ENCODE measurements around the gene PPM1L. TPM values are rescaled to one million over a fixed set of nuclear protein-coding genes. Genes with fewer than 3 reads are reported as not detected.

PPM1L gene
- total and polyA plus RNA-seq, 7 donors, result 6.2 to 76.1 (median 66.0) TPM

DNA sequence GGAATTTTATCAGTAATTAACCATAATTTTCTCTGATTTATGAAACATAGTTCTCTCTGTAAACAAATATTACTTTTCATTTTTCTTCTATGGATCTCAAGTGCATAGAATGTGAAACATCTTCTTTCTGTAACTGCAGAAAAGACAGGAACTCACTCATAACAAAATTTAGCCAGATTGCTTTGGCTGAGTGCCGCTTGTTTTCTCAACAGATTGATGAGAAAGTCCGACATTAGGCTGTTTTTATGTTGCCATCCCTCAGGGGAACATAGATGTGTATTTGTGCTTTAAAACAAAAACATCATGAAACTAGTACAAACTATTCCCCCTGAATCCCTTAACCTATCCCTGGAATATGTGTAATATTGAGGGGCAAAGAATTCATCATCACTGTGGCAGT is 194.9 kb downstream of the PPM1L start:
- no peak for DNase-seq
- H3K27me3 ChIP-seq (ENCODE audit: insufficient read depth in 3 of 3, low read length in 2 of 3), result no peaks in the 10 kb centered on the region
- TF ChIP-seq, protein P1, sequence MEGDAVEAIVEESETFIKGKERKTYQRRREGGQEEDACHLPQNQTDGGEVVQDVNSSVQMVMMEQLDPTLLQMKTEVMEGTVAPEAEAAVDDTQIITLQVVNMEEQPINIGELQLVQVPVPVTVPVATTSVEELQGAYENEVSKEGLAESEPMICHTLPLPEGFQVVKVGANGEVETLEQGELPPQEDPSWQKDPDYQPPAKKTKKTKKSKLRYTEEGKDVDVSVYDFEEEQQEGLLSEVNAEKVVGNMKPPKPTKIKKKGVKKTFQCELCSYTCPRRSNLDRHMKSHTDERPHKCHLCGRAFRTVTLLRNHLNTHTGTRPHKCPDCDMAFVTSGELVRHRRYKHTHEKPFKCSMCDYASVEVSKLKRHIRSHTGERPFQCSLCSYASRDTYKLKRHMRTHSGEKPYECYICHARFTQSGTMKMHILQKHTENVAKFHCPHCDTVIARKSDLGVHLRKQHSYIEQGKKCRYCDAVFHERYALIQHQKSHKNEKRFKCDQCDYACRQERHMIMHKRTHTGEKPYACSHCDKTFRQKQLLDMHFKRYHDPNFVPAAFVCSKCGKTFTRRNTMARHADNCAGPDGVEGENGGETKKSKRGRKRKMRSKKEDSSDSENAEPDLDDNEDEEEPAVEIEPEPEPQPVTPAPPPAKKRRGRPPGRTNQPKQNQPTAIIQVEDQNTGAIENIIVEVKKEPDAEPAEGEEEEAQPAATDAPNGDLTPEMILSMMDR (IDR thresholded peaks at IDR 0.05), result no peak
- intact Hi-C loops (cut with DNase I), result loop anchor here in 1 of 2 donors (10.0 kb wide), 1 partner anchor 274 kb away; the partner anchor contains the start of gene NMD3
- no peak for ATAC-seq
- H3K27ac ChIP-seq, result no peak overlapping the region
- 49 to 82% (median 62%) methylated on average over 2 of the region's 2 CpGs for WGBS, 3 donors
- no peaks in the 10 kb centered on the region for H3K9me3 ChIP-seq
- H3K36me3 ChIP-seq (ENCODE audit: insufficient read depth in 1 of 2, low read depth in 1 of 2), result no peaks in the 10 kb centered on the region
- no peak overlapping the region for H3K4me3 ChIP-seq
- H3K4me1 ChIP-seq, result peaks cover 23% of the 10 kb centered on the region

DNA sequence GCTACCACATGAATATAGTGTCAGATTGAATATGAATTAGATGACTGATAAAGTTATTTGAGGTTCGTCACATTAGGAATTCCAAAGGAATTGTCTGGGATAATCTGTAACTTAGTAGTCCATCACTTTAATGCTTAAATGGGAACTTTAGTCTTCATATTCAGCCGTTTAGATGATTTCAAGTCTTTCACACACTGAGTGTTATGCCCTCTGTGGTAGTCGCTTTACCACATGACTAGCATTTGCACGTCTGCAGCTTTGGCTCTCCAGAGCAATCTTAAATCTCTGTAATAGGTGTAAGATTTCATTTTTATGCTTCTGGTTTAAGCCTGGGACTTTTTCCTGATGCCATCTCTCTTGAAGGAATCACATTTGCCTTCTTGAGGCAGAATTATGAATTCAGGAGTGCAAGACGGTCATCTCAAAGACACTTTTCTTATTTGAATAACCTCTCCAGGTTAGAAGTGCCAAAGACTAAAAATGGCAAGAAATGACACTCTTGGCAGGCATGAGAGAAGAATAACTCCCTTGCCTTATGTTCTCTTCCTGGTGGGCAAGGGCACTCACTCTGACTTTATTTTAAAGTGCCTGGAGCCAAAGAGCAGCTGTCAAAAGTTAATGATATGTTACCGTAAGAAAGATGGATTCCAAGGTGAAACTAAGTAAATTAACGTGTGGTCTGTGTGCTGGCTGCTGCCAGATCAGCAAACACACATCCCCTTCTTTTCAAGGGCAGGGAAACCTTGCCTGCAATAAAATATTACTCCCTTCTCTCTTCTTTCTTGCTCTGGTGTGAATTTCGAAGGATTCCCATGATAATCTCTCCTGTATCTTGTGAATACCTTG is 195.8 kb downstream of the PPM1L start:
- no peak overlapping the region for H3K4me3 ChIP-seq

DNA sequence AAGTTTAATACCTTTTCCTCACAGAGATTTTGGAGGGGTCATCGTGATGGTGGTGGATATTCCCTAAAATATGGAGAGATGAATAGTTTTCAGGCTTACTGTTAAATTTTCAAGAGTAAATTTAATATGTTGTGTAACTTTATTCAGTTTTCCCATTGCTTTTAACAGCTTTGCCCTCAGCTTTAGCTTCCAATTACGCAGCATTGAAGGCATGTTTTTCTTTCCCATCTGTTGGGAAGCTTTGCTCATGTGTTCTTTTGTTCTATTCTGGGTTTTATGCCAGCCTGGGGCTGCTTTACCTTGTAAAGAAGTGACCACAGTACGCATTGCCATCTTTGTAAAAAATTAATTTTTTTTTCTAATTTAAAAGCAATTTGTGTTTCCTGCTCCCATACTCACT is 197.7 kb downstream of the PPM1L start:
- TF ChIP-seq, protein P1 (IDR thresholded peaks at IDR 0.05), result no peak
- intact Hi-C loops (cut with DNase I), result loop anchor here in 1 of 2 donors (10.0 kb wide), 1 partner anchor 271 kb away; the partner anchor contains the start of gene NMD3
- ATAC-seq, result no peak

More for the DNA sequence above, 195.8 kb downstream of the PPM1L start:
- Histone ChIP-seq H3K27ac (no peak overlapping the region), H3K4me1 (peaks cover 23% of the 10 kb centered on the region), H3K27me3 (ENCODE audit: insufficient read depth in 3 of 3, low read length in 2 of 3) (no peaks in the 10 kb centered on the region), H3K36me3 (ENCODE audit: insufficient read depth in 1 of 2, low read depth in 1 of 2) (no peaks in the 10 kb centered on the region), H3K9me3 (no peaks in the 10 kb centered on the region)
- 32 to 41% (median 37%) methylated on average over 8 of the region's 8 CpGs for WGBS, 3 donors
- DNase-seq (no peak), ATAC-seq (peak in 2 of 4 donors; percentile 52 to 65)
- intact Hi-C loops (cut with DNase I), result loop anchor here in 1 of 2 donors (10.0 kb wide), 1 partner anchor 273 kb away; the partner anchor contains the start of gene NMD3
- TF ChIP-seq, protein P1 (IDR thresholded peaks at IDR 0.05), result no peak

DNA sequence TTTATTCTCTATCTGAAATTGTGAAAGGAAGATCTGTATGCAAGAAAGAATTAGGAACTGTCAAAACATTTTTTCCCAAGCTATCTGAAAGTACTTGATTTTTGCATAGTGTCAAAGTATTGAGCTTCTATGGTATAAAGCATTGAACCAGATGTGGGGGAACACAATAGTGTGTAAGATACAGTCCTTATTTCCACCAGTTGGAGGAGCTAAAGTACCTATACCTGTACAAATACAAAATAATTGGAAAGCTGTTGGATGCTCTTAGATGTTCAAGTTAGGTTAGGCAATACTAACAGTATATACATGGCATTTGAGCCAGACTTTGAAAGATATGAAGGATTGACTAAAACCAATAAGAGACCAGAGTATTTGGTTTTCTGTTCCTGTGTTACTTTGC is 200.8 kb downstream of the PPM1L start:
- Histone ChIP-seq H3K9me3 (no peaks in the 10 kb centered on the region), H3K4me1 (peaks cover 11% of the 10 kb centered on the region), H3K4me3 (no peak overlapping the region), H3K27ac (no peak overlapping the region), H3K36me3 (ENCODE audit: insufficient read depth in 1 of 2, low read depth in 1 of 2) (no peaks in the 10 kb centered on the region), H3K27me3 (ENCODE audit: insufficient read depth in 3 of 3, low read length in 2 of 3) (no peaks in the 10 kb centered on the region)
- intact Hi-C loops (cut with DNase I), result loop anchor here in 1 of 2 donors (10.0 kb wide), 1 partner anchor 268 kb away; the partner anchor contains the start of gene NMD3
- TF ChIP-seq, protein P1 (IDR thresholded peaks at IDR 0.05), result no peak
- no peak for ATAC-seq
- no peak for DNase-seq

More for the DNA sequence above, 197.7 kb downstream of the PPM1L start:
- no peak overlapping the region for H3K27ac ChIP-seq
- H3K9me3 ChIP-seq, result no peaks in the 10 kb centered on the region
- H3K4me3 ChIP-seq, result no peak overlapping the region
- WGBS, 3 donors, result 88 to 94% (median 89%) methylated on average over 3 of the region's 3 CpGs
- DNase-seq, result no peak
- no peaks in the 10 kb centered on the region for H3K36me3 ChIP-seq (ENCODE audit: insufficient read depth in 1 of 2, low read depth in 1 of 2)
- peaks cover 23% of the 10 kb centered on the region for H3K4me1 ChIP-seq
- no peaks in the 10 kb centered on the region for H3K27me3 ChIP-seq (ENCODE audit: insufficient read depth in 3 of 3, low read length in 2 of 3)

Data from psoas muscle (tissue), 8 donors.